ENCODE measurements around the gene MAFG. TPM values are rescaled to one million over a fixed set of nuclear protein-coding genes. Genes with fewer than 3 reads are reported as not detected.

The MAFG gene
- total RNA-seq, 1 experiment from 2014 or later = 8.7 TPM

DNA sequence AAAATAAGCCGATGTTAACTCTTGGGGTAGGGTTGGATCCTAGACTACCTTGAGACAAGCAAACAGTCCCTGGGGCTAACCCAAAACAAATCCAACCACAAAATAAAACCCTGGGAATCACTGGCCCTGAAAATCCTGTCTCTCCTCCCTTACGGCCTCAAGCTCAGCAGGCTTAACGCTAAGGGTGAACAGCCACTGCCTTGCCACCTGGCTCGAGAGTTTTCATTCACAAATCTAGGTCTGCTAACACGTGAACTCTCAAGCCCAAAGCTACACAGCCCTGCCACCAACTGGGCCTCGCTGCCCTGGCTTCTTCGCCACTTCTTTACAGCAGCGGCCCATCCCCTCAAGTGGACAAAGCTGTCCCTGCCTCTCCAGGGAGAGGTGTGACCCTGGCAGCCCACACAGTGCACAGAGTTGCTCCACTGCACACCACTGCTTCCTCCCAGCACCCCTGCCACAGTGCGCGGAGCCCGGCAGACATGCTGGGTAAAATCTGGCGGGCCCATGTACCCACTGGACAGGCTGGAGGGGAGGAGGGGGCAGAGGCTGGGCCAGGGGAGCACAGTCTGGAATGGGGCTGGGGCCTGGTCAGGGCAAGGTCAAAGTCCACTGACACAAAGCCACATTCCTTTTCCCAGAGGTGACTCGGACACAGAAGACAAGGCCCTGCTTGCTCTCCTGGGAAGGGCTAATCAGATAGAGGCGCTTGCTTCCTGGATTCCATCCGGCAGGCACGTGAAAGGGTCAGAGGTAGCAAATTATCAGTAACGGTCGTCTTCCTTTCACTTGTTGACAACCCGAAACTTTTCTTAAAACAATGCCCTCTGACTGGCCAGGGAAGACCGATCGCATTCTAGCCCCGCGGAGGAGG is 17.3 kb downstream of the MAFG start:
- no peak for DNase-seq (ENCODE audit: low spot score)

- DNase-seq (ENCODE audit: low spot score) = no peak
Measured at GRCh38 chr17:81909231-81909630, 18.3 kb downstream of the MAFG start.

DNA sequence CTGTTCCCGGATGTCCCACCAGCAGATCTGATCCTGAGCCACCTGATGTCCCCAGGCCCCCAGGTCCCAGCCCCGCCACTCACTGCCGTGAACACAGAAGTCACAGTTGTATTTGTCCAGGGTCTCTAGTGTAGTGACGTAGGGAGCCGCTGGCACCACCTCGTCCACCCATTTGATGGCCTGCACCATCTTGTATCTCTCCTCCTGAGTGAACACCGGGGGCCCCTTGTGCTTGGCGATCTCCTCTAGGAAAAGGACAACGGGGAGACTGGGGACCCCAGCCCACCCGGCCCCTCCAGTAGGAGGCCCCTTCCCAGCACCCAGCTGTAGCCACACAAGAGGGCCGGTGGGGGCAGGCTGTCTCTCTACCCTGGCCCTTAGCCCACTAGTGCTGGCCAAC is 18.7 kb downstream of the MAFG start:
- DNase-seq (ENCODE audit: low spot score) = no peak

- DNase-seq (ENCODE audit: low spot score) = no peak
Measured at GRCh38 chr17:81907219-81908145, 20.1 kb downstream of the MAFG start.

DNA sequence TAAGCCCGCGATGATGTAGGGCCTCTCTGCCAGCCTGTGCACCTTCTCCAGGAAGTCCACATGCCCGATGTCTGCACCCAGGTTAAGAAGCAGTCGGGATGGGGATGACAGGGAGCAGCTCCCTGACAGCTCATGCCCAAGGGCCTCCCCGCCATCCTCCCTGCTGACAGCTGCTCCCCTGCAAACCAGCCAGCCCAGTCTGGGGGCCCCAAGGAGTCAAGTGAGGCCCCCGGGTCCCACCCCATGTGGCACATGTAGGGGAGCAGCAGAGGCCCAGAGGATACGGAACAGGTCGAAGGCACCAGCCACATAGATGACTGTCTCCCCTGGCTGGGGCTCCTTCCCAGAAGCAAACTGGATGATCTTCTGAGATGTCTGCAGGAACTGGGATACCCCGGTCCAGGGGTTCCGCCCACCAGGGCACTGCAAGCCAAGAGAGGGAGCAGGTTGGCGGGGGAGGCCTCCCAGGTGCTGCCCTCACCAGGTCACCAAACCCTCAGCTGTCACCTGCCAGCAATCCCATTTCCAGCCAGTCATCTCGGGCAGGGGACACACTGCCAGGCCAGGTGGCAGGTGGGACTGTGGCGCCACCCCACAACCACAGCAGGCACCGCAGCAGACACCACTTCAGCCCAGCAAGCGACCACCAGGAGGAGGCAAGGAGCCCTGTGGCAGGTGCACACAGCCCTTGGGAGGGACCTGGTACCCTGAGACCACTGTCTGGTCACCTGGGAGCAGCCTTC is 20.9 kb downstream of the MAFG start:
- DNase-seq (ENCODE audit: low spot score) = no peak

GRCh38 chr17:81905993-81906392 is 21.5 kb downstream of the MAFG start:
- DNase-seq (ENCODE audit: low spot score) = no peak

DNA sequence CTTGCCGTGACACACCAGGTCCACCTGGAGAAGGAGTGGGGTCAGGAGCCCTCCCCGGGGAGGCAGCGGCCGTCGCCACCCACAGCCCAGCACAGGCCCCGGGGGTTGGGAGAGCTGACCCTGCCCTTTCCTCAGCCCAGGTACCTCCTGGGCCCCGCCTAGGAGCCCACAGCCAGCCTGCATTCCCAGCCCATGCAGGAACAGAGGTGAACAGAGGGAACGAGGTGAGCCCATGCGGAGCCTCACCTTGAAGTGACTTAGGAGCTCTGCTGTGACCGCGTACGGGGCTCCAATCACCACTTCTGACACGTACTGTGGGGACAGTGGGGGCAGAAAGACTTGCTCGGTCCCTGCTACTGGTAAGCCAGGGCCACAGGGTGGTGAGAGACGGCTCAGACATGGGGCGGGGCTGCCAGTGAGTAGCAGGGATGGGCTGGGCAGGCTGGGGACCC is 22.1 kb downstream of the MAFG start:
- DNase-seq (ENCODE audit: low spot score) = no peak

DNA sequence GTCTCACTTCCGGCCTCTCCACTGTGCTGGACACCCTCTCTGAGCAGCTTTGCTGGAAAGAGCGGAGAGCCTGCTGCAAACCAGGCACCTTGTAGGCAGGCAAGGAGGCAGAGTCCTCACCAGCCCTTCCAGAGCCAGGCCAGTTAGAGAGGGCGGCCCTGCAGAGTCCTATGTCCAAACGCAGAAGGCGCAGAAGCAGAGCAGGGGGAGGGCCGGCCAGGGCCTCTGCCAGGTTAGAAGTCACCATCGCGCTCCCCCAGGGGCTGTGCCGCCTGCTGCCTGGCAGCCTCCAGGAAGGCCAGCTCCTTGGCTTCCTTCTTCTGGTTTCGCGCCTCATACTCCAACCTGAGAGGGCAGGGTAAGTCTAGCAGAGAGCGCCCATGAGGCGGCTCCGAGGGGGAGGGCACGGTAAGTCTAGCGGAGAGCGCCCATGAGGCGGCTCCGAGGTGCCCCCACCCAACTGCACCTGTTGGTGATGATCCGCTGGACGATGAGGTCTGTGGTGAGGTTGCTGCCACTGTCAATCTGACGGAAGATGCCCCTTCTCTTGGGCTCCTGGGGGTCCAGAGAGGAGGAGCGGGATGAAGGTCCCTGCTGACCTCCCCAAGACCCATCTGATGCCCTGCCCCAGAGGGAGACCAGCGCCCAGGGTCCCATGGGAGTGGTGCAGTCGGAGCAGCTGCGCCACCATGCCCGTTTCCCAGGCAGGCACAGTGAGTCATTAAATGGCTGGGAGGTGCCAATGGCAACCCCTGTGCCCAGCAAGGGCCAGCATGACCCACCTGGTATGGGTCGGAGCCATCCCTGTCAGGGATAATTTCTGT is 22.7 kb downstream of the MAFG start:
- no peak for DNase-seq (ENCODE audit: low spot score)

DNA sequence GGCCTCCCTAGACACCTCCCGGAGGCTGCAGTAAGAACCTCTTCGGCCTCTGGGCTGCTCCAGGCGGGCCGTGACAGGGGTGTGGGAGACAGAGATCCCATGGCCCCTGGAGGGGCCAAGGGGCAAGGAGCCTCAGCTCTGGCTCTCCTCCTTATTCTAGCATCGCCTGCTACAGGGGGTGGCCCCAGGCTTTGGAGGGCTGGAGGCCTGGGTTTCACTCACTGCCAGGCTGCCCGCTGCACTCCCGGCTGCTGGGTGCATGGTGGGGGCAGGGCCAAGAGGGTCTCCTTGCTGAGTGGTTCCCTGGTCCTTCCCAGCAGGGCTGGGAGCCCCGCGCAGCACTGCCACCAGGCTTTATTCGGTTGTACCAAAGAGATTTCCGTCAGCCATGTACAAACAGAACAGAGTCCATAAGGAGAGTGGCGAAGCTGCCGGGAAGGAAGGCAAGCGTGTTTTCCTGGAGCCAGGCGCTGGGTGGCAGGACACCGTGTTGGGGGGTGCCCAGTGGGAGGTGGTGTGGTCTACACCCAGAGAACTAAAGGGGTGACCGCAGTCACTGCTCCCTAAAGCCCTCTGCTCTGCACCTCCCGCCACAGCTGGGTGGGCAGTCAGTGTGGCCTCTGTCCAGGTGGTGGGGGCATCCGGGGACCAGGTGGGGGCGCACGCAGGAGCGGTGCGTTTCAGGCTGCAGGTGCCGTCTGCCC is 23.5 kb downstream of the MAFG start:
- DNase-seq (ENCODE audit: low spot score) = no peak

DNA sequence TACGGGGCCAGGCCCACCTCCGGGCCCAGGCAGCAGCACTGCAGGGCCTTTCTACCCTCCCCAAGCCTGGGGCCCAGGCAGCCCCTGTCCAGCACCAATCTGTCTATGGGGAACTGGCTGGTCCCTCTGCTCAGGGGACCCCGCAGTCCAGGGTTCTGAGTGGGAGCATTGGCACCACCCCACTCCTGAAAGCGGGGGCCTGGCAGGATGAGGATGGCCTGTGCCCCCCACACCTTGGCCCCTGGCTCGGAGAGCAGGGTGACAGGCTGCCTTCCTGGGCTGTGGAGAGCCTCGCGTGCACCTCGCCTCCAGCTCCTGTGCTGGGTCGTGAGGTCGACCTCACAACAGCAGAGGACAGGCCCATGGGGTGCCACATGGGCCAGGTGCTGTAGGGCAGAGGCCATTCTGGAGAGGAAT is 24.1 kb downstream of the MAFG start:
- no peak for DNase-seq (ENCODE audit: low spot score)

- DNase-seq (ENCODE audit: low spot score) = no peak
Measured at GRCh38 chr17:81902653-81903414, 24.7 kb downstream of the MAFG start.

GRCh38 chr17:81902023-81902652 is 25.4 kb downstream of the MAFG start, which contains the start of gene NPB:
Gene NPB (plus strand): TSS chr17:81902238. CDS start chr17:81902278, 40 bp downstream.
- no peak for DNase-seq (ENCODE audit: low spot score)

DNA sequence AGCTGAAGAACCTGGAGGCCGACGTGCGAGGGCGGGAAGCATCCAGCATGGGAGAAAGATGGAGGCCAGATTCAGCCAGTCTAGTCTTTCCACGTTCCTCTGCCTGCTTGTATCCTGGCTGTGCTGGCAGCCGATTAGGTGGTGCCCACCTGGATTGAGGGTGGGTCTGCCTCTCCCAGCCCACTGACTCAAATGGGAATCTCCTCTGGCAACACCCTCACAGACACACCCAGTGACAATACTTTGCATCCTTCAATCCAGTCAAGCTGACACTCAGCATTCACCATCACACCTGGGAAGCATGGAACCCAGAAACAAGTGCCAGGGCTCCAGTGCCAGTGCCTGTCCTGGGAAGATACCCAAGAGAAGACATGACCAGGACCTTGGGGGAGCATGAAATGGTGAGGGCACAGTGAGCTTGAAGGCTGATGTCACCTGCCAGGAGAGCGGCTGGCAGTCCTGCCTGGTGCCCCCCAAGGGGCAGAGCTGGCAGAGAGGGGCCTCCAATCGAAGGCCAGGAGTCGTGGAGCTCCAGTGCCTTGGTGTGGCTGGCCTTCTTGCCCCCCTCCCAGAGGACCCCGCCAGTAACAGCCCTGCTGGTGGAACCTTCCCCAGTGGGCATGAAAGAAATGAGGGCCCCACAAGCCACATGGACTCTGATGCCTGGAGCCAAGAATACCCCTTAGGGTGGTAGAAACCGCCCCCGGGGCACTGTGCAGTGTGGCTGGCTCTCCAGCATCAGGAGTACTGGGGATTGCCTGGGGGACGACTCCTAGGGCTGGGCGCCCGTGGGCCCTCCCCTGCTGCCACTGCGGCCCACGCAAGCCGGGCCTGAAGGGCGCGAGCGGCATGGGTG is 26.1 kb downstream of the MAFG start:
- DNase-seq (ENCODE audit: low spot score) = no peak

- DNase-seq (ENCODE audit: low spot score) = no peak
Measured at GRCh38 chr17:81900181-81900820, 27.2 kb downstream of the MAFG start.

- DNase-seq (ENCODE audit: low spot score) = no peak
Measured at GRCh38 chr17:81899514-81900166, 27.9 kb downstream of the MAFG start.

DNA sequence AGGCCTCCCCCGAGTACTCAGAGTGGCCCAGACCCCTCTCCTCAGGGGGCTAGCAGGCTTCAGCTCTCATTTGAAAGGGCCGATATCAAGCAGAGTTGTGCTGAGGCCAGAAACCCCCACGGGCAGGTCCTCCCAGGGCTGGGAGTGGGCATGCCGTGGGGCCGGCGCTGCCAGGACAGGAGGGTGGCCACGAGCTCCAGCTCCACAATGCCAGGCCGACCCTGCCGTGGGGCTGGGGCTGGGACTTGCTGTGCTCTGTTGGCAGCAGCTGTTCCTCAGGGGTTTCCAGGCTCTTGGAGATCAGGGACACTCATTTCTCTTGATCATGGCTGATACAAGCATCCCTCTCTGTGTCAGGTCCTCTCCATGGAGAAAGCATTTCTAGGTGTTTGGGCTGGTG is 28.6 kb downstream of the MAFG start:
- DNase-seq (ENCODE audit: low spot score) = no peak
